Skeletal muscle cell (primary cell): Measurements from ENCODE around the gene PRKG1.
A peak's percentile ranks its signal among the peaks of the same experiment; 100 is the strongest.

ENCODE experiments used
- DNase-seq: peaks from one replicate; pipeline ENCODE4 v3.0.0-alpha.2; 2010; ENCODE audit warnings: low read depth
- H3K4me3 ChIP-seq: 2 replicates; pipeline ENCODE4 v1.5.1; 2011; ENCODE audit warnings: low read depth, mild to moderate bottlenecking, control low read depth, low read length, moderate library complexity

Gene PRKG1

DNA sequence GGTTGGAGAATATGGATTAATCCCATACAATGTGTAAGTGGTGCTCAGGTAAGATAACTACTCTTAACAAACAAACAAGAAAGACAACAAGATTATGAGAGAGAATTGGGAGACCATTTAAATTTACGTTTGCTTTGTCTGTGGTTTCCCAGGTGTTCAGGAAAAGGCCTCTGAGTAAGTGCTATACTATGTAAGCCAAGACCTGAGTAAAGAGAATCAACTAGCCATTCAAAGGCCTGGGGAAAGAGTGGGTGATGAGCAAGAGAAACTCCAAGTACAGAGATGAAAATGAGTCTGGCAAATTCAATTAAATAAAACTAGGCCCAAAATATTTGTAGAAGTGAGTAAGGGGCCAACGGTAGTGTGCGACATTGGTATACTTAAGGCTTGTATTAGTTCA is 615.2 kb downstream of the PRKG1 start:
- no peak overlapping the region for H3K4me3 ChIP-seq
- no peak for DNase-seq

DNA sequence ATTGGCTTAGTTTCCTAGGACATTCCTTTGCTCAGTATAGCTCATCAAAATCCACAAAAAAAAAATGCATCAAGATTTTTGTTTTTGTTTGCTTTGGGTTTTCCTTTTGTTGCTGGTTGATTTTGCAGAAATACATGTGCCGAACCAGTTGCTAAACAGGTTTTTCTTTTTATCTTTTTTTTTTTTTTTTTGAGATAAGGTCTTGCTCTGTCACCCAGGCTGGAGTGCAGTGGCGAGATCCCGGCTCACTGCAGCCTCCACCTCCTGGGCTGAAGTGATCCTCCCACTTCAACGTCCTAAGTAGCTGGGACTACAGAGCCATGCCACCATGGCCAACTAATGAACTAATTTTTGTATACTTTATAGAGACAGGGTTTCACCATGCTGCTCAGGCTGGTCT is 616.8 kb downstream of the PRKG1 start:
- DNase-seq, result no peak
- H3K4me3 ChIP-seq, result no peak overlapping the region

DNA sequence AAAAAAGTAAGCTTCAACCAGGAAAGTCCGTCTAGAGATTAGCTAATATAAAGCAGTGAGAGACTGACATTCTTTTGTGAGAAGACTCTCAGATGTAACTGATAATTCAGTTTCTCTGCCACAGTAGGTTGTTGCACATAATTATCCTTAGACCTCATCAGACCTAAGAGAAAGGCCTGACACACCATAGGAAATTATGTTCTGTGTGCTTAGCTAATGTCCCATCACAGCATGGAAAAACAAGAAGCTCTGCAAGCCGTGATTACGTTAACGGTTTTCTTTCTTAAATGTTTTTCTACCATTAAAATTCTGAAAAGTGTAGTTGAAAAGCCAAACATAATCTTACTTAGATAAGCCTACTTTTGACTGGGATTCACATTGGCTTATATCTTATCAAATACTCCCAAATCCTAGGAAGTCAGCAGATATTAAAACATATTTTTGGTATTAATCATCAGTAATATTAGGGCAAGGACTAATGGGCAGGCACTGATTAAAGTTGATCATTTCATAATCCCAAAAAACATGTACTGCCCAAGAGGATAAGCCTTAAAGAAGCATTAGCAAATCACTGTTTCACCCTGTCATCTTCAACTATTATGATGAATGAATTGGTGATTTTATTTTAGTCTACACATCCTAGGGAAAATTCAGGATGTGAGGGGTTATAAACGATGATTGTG is 619.9 kb downstream of the PRKG1 start:
- no peak overlapping the region for H3K4me3 ChIP-seq
- no peak for DNase-seq

DNA sequence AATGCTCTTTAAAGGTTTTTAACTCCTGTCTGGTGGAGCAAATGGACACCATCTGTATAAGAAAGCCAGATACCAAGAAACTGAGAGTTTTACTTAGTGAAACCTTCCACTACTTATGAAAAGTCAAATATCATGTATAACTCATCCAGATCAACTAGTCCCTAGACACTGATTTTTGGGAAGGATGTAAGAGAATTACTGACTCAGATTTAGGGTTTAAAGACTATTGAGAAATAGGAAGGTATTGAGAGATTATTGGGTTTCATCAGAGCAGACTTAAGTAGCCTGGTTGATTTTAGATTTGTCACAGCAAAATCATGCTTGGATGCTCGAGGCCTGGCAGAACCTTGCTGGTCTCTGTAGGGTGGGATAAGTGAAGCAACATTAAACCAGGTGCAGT is 622.0 kb downstream of the PRKG1 start:
- H3K4me3 ChIP-seq, result no peak overlapping the region
- no peak for DNase-seq

DNA sequence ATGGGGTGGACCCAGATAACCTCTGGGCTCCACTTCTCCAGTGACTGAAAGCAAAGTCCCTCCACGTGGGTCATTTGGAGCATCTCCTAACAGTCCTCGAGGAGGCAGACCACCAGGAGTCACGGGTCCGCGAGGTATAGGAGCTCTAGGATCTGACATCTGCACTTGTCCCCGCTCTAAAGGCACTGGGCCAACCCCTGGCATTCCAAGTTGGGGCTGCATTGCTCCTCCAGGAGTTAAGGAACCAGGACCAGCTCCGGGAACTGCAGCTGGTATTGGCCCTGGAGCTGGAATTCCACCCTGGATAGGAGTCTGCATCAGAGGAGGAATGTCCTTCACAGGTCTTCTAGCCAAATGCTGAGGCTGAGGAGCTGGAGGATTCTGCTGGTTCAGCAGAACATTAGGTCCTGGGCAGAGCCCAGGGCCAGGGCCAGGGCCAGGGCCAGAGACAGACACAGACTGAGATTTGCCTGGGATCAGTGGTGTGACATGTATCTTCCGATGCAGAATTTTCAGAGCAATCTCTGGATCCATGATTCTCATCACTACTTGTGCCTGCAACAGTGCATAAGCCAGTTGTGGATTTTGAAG is 624.3 kb downstream of the PRKG1 start:
- no peak for DNase-seq
- H3K4me3 ChIP-seq, result peak overlapping the region; percentile 95

DNA sequence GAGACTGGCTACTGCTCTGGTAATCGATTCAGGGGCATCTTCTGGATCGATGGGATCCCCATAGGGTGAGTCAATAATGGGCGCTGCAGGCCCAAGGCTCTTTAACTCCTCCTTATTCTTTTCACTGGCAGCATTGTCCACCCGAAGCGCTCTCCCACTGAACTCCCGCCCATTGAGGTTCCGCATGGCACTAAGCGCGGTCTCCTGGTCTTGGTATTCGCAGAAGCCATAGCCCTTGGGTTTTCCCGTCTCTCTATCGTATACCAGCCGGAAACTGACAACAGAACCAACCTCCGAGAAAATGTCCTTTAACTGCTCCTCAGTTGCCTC is 624.8 kb downstream of the PRKG1 start:
- no peak for DNase-seq
- H3K4me3 ChIP-seq, result peak overlapping the region; percentile 95

DNA sequence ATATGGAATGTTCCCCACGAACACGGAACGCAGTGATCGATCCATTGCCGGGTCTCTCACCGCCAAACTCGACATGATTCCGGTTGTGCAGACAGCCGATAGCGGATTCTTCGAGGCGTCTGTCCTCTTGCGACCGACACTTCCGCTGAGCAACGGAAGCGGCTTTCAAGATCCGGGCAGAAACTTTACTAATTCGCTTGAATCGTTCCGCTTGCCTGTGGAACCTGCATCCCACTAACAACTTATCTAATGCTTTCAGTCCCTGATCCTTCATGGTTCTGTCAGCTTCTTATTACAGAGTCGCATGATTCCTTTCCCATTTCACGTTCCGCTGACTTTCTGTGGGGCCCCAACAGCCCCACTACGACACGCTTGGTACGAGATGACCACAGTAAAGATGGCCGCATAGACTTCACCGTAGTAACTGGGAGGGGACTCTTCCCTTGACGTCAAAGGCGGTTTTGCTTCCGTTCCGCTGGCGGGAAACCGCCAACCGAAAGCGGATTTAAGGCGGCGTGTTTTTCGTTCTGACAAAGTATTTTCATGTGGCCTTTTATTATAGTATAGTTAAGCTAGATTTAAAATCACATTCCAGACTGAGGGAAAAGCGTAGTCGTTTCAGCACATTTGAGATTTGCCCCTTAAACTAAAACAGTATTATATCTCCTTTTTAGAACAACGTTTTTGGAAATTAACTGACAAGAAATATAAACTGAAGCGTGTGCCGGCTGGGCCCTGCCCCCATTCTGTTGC is 625.4 kb downstream of the PRKG1 start, which contains the start of gene CSTF2T:
Gene CSTF2T, minus strand, starts transcription at position 121 of the 753 bp plus-strand sequence. Its CDS starts 46 bp downstream, at position 75.
- peak; percentile 82 for DNase-seq
- peak within 1 kb of the TSS; percentile 95 for H3K4me3 ChIP-seq

DNA sequence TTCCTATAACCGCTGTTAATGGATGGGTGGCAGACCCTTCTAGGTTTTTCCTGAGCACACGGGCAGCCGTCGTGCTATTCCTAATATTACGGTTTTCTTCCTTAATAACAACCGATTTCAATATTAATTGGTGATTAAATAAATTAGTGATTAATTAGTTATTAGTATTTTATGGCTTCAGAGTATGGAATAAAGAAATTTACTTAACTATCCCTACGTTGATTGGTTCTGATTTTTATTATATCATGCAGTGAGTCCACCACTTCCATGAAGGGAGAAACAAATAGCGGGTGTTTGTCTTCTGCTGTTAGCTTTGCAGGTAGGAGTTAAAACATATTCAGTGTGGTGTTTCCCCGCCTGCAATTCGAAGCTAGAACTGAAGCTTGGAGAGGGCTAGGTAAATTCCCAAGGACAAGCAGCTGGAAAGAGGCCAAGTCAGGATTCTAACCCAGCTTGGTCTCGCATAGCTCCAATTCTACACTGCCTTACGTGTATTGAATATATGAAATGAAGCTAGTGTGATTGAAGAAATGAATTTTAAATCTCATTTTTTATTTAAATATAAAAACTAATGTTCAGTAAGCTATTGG is 626.0 kb downstream of the PRKG1 start:
- H3K4me3 ChIP-seq, result peak overlapping the region; percentile 95
- DNase-seq, result no peak

DNA sequence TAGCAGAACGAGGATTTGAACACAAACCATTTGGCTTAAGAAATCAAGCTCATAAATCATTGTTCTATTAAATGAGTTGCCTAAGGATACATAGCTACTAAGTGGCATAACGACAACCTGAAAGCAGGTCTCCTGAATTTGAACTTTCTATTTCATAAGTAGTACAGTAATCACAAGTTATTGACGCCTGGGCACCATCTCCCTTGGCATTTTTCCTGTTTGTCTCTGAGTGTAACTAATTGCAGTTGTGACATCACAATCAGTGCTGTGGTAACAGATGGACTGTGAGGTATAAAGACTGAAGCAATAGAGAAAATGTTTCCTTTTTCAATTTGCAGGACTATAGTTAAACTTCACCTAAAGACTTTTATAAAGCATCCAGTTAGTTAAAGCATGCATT is 631.5 kb downstream of the PRKG1 start:
- DNase-seq, result no peak
- H3K4me3 ChIP-seq, result no peak overlapping the region

DNA sequence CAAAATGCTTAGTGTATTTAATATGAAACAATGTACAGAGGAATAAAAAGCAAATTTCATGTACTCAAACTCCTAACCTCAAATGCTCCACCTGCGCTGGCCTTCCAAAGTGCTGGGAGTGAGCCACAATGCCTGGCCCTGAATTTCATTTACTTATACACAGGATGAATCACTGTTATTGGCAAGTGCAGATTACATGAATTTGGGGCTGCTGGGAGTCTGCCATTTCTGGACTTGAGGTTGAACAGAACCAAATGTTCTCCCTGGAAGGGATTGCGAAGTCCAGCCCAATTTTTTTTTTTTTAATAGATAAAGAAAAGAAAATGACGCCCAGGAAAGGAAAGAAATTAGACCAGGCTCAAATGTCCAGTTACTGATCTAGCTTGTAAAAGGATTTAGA is 631.9 kb downstream of the PRKG1 start:
- no peak overlapping the region for H3K4me3 ChIP-seq
- DNase-seq, result peak; percentile 76

DNA sequence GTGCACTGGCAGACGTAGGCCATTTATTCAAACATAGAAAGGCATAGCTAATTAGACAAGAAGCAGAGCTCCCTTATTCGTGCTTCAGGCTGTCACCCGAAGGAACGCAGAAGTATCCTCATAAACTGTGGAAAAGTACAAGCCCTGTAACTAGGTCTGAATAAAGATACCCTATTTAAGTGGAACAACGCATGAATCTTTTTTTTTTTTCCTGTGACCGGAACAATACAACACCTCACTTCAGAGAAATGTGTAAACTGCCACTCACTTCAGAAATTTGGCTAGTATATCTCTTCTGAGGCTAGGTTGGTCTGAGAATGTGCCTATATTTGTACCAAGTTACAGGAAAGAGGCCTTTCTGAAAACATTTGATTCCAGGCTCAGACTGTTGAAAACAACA is 633.1 kb downstream of the PRKG1 start:
- no peak for DNase-seq
- no peak overlapping the region for H3K4me3 ChIP-seq

DNA sequence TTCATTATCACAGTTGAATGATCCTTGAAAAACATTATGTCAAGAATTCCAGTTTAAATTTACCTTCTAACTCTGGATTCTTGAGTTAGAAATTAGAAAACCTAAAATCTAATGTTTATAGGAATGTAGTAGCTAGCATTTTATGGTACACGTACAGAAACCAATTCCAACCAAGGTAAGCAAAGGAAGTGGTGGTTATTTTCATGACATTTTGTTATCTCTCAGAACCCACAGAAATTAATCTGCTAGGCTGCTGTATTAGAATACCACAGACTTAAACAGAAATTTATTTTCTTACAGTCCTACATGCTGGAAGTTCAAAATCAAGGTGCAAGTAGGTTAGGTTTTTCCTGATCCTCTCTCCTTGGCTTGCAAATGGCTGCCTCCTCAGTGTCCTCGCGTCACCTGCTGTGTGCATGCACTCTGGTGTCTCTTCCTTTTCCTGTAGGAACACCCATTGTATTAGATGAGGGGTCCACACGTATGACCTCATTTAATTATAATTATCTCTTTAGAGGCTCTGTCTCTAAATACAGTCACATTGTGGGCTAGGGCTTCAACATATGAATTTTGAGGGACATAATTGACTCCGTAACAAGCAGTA is 633.6 kb downstream of the PRKG1 start:
- DNase-seq, result no peak

DNA sequence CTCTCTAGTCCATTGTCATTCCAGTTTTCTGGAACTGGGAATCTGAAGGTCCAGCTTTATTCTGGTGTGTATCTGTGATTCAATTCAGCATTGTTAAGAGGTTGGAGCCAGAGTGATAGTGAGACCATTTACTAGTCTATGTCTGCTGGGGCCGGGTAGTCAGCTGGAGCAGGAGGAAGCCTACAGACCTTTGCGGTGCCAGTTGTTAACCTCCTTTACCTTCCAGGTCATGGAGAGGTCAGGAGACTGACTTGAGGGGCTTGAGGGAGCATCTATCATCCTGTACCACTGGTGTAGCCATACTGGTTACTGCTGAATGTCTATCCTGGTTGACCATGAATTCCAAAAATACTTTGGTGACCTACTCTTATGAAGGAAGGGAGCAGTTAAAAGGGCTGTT is 634.3 kb downstream of the PRKG1 start:
- no peak for DNase-seq
- H3K4me3 ChIP-seq, result no peak overlapping the region

More for the DNA sequence above, 633.6 kb downstream of the PRKG1 start:
- H3K4me3 ChIP-seq, result no peak overlapping the region

DNA sequence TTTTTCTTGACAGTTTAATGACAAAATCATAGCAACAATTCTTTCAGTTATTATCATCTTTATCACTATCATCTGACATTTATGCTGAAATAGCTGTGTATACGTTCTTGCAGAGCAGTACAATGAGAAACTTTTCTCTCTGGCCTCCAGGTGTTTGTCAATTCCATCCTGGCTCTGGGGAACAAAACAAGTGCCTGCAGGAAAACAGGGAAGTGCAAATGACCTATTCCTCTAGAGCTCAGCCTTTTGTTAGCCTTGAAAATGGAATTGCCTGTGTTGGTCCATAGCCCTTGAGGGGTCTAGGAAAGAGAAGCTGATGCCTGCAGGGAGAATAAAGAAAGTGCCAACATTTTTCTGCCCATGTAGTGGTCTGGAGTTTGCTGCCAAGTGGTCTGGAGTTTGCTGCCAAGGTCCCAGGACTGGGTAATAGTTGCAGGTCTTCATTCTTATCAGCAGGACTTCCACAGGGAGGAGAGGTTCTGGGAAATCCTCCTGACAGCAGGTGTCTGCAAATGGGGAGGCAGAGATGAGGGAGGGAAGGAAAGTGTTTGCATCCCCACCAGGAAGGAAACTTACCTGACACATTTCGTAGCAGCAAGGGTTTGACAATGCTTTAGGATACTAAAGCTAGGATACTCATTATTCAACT is 635.2 kb downstream of the PRKG1 start:
- no peak for DNase-seq
- H3K4me3 ChIP-seq, result no peak overlapping the region

DNA sequence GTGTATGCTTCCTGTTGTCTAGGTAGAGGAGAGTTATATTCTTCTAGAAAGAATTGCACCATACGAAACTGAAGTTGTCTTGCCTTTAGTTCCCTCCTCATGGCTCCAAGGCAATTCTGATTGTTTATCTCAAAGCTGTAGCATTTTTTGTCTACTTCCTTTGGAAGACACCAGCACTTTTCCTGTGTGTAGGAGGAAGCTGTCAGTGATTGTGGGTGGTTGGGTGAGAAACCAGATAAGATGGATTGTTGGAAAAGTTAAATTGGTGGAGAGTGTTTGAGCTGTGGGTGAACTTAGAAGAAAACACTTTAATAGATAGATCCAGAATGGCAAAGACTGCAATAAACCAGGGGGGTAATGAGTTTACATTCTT is 637.2 kb downstream of the PRKG1 start:
- no peak overlapping the region for H3K4me3 ChIP-seq
- DNase-seq, result no peak

DNA sequence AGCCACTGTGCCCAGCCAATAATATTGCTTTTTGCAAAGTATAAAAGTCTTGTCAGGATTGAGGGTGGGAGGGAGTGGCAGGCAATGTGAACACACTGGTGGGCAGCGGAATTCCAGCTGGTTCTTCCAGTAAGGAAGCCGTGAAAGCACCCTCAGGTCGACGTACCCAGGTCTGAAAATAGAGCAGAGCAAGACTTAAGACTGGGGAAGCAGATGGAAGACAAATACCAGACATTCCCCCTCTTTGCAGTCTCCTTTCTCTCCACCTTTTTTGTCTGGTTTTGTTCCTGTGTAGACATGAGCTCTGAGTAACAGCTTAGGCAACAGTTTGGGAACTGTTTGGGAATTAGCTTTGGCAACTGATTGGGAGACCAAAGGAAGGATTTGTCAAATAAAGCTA is 642.7 kb downstream of the PRKG1 start:
- H3K4me3 ChIP-seq, result no peak overlapping the region
- DNase-seq, result no peak

DNA sequence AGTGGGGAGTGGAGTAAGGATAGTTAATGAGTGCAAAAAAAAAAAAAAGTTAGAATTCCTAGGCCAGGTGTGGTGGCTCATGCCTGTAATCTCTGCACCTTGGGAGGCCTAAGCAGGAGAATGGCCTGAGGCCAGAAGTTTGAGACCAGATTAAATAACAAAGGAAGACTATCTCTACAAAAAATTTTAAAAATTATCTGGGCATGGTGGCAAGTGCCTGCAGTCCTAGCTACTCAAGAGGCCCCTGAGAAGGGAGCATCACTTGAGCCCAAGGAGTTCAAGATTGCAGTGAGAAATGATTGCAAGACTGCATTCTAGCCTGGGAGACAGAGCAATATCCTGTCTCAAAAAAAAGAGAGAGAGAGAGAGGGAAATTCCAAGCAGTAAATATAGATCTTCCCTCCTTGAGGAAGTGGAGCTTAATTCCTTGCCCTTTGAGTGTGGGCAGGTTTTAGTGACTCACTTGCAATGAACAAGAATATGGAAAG is 644.6 kb downstream of the PRKG1 start:
- no peak overlapping the region for H3K4me3 ChIP-seq
- DNase-seq, result peak; percentile 62

DNA sequence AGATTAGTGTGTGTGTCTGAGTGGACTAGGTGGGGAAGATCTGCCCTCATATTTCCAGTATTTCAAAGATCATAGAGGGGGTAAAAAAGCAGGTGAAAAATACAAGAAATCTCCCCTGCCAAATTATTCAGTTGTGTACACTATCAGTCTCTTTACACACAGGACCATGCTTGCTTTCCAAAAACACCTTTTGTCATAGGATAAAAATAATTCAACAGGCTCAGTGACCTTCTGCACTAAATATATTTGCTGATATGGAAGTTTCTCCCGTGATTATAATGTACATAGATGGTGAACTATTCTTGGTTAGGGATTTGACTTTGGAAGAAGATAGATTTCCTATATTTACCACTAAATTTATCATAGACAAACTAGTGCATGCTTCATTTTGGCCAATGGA is 649.8 kb downstream of the PRKG1 start:
- no peak for DNase-seq
- no peak overlapping the region for H3K4me3 ChIP-seq

DNA sequence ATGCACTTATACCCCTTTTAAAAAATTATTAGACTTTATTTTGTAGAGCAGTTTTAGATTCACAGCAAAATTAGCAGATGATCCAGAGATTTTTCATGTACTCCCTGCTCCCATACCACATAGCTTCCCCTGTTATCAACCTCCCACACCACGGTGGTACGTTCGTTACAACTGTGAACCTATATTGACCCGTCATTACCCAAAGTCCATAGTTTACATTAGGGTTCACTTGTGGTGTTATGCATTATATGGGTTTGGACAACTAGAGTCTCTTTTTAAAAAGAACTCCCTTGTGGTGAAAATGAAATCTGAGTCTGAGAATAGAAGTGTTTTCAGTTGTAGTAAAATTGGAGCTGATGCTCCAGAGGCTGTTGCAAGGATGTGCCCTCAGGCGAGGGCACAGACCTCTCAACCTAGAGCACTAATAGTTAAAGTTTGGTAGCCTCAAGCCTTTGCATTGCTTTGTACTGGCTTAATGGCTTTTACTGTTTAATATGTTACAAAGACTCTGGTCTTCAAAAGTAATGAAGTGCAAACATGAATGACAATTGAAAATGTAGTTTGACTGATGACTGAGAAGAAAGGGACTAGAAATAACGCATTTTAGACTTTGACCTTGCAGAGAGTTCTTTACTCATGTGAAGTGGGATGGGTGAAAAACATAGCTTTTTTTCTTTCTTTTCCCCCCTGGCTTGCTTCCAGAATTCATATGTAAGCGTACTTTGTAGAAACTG is 655.7 kb downstream of the PRKG1 start:
- no peak overlapping the region for H3K4me3 ChIP-seq
- no peak for DNase-seq
